GM12801 (cell line): ENCODE data around the gene HIGD1C.

ENCODE experiments used
- TF ChIP-seq, protein P1 (sequence below): IDR thresholded peaks from one replicate; pipeline ENCODE4 v1.5.1; 2011; ENCODE audit warnings: control low read depth; ENCODE audit not compliant: insufficient read length; ENCODE audit errors: extremely low read depth

Gene HIGD1C

DNA sequence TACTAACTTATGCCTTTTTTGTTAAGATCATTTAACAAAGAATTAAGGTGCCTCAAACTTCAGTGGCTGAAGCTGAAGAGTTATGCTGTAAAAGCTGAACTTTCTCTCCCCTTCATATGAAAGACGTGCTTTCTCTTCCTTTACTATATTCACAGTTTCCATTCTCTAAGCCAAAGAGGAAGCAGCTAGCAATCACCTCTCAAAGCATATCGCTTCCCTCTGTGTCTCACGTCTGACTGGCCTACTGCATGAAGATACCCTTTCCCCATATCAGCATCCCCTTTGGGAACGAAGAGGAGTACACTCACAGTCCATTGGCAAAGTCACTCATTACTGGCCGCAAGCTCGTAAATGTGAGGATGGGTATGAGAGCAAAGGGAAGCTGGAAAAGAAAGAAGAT is 38.9 kb downstream of the HIGD1C start:
- TF ChIP-seq, protein P1, sequence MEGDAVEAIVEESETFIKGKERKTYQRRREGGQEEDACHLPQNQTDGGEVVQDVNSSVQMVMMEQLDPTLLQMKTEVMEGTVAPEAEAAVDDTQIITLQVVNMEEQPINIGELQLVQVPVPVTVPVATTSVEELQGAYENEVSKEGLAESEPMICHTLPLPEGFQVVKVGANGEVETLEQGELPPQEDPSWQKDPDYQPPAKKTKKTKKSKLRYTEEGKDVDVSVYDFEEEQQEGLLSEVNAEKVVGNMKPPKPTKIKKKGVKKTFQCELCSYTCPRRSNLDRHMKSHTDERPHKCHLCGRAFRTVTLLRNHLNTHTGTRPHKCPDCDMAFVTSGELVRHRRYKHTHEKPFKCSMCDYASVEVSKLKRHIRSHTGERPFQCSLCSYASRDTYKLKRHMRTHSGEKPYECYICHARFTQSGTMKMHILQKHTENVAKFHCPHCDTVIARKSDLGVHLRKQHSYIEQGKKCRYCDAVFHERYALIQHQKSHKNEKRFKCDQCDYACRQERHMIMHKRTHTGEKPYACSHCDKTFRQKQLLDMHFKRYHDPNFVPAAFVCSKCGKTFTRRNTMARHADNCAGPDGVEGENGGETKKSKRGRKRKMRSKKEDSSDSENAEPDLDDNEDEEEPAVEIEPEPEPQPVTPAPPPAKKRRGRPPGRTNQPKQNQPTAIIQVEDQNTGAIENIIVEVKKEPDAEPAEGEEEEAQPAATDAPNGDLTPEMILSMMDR: no peak

DNA sequence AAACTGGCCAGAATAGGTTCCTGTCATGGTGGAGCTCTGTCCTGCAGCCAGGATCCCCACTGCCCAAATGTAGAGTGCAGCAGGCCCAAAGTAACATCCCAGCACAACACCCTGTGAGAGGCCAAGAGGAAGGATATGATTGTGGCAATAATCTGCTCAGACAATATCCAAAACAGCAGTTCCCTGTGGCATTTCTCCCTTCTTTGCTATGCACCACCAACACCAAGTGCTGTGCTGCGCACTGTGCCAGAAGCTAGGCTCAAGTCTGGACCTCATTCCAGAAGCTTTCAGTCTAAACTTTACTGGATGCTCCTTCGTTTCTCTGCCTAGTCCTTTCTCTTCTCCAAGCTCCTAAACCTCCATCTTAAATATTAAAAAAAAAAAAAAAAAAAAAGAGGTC is 40.5 kb downstream of the HIGD1C start:
- TF ChIP-seq, protein P1: no peak

DNA sequence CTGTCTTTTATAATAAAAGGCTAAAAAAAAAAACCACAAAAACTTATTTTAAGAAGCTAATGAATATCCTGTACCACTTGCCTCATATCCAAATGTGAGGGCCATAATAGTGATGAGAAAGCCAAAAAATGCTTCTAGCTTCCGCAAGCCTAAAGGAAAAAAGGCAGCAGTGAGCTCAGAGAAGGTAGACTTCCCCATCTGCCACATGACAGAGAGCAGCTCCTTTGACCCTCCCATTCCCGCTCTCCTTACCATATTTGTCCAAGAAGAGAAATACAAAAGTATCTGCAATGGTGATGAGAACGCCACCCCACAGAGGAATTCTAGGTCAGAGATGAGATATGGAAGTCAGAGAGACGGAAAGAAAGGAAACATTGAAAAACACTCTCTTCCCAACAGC is 46.7 kb downstream of the HIGD1C start:
- TF ChIP-seq, protein P1: no peak

DNA sequence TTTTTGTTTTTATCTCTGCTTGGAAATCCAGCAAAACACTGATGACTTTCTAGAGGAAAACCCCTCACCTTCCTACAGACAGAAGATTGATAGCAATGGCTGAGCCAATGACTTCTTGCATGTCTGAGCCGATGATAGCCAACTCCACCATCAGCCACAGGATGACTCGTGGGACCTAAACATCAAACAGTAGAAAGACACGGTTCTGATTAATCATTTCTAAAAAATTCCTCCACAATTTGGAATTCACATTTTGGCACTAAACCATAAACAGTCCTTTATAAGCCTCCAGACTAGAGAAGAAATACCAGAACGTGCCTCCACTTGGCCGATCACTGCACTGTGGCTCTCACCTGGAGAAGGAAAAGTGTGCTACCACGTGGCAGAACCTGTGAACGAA is 47.9 kb downstream of the HIGD1C start:
- TF ChIP-seq, protein P1: no peak

DNA sequence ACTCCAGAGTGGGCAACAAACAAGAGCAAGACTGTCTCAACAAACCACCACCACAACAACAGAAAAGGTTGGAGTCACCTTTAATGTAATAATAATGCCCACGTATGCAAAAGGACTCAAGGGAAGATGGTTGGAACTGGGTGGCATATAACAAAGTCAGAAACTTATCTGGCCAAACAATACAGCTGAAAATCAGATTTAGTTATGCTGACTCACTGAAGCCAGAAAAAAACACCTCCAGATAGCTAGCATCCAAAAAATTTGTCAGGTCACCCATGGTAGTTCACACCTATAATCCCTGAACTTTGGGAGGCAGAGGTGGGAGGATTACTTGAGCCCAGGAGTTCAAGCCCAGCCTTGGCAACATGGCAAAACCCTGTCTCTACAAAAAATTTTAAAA is 49.5 kb downstream of the HIGD1C start:
- TF ChIP-seq, protein P1: no peak

DNA sequence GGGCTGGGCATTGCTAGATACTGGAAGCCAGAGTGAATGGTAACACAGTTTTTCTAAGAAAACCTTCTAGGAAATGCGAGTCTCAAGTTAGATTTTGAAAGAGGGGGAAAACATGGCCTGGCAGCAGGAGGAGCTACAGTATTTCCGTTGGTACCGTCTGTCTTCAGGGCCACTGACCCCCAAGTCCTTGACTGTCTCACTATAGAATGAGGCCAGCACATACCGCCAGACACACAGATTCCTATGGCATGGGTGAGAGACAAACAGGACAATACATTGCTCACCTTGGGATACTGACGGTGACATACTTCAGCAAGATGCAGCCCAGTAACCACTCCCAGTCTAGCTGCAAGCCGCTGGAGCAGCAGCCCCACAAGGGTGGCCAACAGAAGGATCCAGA is 52.2 kb downstream of the HIGD1C start:
- TF ChIP-seq, protein P1: no peak

DNA sequence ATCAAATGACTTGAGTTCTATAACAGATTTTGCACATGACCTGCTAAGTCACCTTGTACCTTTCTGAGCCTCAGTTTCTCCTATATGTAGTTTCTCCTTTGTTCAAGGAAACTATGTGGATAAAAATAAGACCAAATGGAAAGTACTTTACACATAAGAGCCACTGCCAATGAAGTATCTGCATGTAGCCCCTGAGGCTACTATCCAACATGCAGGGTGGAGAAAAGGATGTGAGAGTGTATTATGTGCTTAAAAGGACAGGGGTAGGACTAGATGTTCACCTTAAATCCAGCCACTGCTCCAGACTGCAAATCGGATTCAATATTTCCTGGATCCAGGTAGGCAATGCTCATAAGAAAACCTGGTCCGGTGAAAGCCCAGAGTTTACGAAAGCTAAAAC is 52.7 kb downstream of the HIGD1C start:
- TF ChIP-seq, protein P1: no peak

DNA sequence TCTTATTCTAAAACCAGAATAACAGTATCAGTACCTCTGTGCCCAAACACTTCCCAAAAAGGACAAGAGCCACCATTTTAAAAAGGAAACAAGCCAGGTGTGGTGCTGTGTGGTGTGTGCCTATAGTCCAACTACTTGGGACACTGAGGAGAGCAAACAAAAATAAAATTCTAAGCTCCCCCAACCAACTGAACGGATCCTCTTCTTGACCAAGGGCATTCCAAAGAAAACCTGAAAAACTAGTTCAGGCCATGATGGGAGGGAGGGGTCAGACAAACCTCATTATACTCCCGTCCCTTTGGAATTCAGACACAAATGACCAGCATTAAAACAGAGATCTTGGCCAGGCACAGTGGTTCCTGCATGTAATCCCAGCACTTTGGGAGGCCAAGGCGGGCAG is 53.3 kb downstream of the HIGD1C start:
- TF ChIP-seq, protein P1: no peak
